RPMI8226 (cell line): ENCODE measurements around the gene TBRG4.

Source experiments
- DNase-seq: peaks from one replicate; pipeline ENCODE4 v3.0.0-alpha.2; 2015

The TBRG4 gene

DNA sequence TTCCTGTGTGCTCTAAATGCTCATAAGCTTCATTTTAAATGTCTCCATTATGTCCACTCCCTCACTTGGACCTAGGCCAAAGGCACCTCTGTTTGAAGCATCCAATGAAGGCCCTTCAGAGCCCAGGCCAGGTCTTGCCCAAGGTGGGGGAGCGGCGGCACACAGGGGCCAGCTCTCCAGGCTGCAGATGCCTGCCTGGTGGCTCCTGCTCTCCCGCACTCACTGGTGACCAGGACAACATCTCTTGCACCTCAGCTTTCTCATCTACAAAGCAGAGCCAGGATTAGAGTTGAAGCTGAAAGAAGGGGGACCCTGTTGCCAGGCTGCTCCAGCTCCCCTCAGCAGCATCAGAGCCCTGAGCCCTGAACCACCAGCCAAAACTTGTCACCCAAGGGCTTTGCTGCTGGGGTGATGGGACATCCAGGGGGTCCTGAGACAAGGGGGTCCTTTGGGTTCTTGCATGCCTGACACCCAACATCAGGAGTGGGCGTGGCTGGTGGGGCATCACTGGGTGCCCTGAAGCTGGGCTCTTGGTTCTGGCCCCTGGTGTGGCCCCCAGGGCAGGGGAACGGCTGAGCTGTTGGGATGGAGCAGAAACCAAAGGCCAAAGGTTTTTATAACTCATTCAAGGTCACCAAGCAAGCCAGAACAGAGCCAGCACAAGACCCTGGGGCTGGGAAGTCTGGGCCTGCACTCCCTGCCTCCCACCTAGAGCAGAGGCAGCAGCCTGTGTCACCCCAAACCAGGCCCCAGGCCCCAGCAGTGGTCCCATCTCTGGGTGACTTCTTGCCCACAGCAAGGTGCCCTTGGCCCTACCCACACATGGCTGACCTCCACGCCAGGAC, 24.0 kb downstream of the TBRG4 start:
- DNase-seq, result no peak

DNA sequence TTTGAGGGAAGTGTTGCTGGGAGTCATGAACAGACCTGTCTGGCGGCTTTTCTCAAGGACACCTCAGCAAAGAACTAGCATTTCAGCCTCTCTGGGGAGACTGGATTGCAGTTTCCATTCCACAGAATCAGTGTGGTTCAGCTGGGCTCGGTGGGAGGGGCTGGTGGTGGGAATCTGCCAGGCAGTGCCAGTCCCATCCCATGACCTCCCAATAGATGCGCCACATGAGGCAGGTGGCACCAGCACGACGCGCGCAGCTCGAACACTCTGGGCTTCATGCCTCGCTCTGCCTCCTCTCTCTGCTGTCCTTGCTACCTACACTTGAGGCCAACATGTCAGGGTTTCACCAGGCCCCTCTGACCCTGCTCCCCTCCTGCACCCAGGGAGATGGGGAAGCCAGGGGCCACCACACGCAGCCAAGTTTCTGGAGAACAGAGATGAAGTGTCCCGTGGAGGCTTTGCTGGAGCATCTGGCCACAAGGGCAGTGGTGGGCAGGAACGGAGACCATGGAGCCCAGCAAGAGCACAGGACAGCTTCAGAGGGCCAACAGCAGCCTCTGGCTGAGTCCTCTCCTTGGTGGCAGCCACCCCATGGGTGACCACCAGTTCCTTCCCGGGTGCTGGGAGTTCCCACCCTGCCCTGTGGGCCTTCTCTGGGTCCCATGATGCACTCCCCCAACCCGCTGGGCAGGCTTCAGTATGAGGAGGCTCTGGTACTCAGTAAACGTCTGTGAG, 25.0 kb downstream of the TBRG4 start:
- DNase-seq, result no peak

DNA sequence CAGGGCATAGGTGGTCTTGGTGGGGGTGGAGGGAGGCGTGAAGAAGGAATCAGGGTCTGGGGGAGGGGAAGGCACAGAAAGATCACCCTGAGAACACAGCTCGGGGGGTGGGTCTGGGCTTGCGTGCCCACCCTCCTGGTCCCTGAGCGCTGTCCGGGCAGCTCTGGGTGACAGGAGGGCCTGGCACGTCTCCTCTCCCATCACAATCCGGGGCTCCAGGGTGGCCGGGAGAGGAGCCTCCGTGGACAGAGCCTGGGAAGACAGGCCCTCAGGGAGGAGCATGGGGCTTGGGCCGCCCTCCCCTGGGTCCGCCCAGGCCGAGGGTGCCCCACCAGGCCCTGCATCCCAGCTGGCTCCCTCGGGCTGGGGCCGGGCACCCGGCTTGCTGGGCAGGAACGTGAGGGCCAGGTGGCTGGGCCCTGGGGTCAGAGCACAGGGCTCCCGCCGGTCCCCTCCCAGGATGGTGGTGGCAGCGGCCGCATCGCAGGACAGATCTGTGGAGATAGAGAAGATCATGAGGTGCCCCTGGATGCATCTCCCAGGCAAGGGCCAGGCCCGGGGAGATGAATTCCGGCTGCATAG, 25.8 kb downstream of the TBRG4 start:
- no peak for DNase-seq

- DNase-seq, result peak; percentile 1
Observed at GRCh38 chr7:45084901-45085618, 26.4 kb downstream of the TBRG4 start.

DNA sequence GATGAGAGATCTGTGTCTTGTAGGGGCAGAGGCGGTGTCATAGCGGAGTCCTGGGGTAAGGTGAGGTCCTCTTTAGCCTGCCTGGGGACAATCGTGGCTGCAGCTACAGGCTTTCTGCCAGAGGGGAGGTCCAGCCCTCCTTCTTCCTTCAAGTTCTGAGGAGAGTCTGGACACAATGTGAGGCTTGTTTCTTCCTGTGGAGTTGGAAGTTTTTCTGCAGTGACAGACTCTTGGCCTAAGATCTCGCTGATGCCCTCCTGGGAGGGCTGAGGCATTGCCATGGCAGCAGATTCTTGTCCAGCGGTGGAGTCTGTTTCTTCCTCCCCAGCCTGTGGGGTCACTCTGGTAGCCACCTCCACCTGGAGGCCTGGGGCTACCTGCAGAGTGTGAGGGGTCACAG, 27.2 kb downstream of the TBRG4 start:
- DNase-seq, result peak; percentile 2

GRCh38 chr7:45082831-45083331, 28.6 kb downstream of the TBRG4 start:
- no peak for DNase-seq

- DNase-seq, result no peak
Observed at GRCh38 chr7:45082031-45082830, 29.3 kb downstream of the TBRG4 start.

DNA sequence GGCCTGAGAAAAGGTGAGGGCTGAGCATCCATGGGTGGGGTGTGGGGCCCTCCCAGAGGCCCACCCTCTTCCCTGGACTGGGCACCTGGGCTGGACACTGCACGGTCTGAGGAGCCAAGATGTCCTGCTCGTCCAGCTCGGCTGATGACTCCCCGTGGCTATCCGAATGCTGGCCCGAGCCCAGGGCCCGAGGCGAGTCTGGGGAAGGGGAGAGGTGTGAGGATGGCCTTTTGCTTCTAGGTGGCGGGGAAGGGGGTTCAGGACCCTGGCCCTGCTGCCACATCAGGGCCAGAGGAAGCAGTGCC, 29.9 kb downstream of the TBRG4 start:
- no peak for DNase-seq

GRCh38 chr7:45080958-45081669, 30.4 kb downstream of the TBRG4 start:
- no peak for DNase-seq

DNA sequence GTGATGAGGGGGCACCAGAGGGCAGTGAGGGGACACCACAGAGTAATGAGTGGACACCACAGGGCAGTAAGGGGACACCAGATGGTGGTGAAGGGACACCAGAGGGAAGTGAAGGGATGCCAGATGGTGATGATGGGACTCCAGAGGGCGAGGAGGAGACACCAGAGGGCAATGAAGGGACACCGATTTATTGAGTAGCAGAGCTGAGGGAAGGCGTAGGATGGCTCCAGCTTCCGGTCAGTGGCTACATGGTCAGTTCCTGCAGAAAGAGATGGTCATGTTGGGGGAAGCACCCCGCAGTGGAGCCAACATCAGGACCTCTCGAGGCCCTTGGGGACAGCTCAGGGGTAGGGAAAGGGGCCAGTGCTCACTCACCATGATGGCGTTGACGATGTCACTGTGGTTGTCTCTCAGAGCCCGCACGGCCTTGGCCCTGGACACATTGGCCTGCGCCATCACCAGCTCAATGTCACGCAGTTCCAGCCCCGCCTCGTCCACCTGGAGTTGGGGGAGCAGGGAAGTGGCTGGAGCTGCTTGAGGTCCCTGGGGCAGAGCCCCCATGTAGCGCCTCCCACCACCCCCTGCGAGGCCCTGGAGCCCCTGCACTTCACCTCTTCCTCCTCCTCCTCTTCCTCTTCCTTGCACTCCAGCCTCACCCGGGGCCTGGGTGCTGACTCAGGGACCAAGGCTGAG, 31.1 kb downstream of the TBRG4 start:
- peak; percentile 32 for DNase-seq

DNA sequence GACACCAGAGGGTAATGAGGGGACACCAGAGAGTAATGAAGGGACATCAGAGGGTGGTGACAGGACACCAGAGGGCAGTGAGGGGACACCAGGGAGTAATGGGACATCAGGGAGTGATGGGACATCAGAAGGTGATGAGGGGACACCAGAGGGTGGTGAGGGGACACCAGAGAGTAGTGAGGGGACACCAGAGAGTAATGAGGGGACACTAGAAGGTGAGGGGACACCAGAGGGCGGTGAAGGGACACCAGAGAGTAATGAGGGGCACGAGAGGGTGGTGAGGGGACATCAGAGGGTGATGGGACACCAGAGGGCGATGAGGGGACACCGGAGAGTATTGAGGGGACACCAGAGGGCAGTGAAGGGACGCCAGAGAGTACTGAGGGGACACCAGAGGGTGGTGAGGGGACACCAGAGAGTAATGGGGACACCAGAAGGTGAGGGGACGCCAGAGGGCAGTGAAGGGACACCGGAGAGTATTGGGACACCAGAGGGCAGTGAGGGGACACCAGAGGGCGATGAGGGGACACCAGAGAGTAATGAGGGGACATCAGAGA, 33.3 kb downstream of the TBRG4 start:
- DNase-seq, result no peak

- no peak for DNase-seq
Observed at GRCh38 chr7:45077579-45077978, 33.9 kb downstream of the TBRG4 start.

DNA sequence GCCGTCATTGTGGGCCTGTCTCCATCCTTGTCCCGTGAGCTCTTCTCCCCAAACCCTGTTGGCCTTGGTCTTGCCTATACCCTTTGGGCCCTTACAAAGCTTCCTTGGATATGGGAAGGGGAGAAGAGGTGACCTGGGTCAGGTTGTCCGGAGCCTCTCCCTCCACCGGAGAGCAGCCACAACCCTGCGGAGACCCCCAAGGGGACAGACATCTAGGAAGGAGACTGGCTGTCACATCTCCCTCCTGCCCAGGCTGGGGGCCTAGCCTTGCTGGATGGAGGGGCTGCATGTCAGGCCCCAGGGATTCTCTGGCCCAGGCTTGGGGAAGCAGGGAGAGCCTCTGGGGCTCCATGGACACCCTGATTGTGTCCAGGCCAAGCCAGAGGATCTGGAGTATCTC, 34.6 kb downstream of the TBRG4 start:
- DNase-seq, result no peak

DNA sequence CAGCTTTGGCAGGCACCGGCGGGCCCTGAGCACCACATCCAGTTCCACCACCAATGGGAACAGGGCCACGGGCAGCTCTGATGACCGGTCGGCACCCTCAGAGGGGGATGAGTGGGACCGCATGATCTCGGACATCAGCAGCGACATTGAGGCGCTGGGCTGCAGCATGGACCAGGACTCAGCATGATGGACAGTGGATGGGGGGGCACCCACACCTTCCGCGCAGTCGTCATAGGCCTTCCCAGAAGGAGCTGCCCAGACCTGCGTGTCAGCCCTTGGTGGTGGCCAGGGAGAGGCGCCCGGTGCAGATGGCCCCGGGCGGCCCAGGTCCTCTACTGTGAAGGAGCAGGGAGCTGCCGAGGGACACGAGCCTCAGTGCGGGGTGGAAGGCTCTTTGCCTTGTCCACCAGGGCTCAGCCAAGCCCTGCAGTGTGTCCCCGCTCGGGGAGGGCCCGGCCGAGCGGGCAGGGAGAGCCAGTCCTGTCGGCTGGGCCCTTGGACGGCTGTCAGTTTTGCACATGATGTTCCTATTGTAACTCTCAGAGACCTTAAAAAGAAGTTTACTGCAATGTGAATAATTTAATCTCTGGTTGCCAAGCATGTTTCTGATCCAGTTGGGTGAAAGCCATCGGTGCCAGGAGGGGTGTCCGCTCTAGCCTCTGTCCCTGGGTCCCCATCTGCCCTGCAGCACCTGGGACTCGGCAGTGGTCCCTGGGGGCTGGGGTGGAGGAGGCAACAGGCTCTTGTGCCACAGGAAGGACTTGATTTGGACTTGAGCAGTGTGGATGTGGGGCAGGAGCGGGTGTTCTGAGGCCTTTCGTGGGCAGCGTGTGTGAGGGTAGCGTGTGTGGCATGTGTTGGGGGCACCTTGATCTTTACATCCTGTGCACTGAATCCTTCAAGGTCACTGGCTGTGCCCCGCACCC, 35.4 kb downstream of the TBRG4 start:
- no peak for DNase-seq

- DNase-seq, result no peak
Observed at GRCh38 chr7:45075355-45075644, 36.2 kb downstream of the TBRG4 start.

DNA sequence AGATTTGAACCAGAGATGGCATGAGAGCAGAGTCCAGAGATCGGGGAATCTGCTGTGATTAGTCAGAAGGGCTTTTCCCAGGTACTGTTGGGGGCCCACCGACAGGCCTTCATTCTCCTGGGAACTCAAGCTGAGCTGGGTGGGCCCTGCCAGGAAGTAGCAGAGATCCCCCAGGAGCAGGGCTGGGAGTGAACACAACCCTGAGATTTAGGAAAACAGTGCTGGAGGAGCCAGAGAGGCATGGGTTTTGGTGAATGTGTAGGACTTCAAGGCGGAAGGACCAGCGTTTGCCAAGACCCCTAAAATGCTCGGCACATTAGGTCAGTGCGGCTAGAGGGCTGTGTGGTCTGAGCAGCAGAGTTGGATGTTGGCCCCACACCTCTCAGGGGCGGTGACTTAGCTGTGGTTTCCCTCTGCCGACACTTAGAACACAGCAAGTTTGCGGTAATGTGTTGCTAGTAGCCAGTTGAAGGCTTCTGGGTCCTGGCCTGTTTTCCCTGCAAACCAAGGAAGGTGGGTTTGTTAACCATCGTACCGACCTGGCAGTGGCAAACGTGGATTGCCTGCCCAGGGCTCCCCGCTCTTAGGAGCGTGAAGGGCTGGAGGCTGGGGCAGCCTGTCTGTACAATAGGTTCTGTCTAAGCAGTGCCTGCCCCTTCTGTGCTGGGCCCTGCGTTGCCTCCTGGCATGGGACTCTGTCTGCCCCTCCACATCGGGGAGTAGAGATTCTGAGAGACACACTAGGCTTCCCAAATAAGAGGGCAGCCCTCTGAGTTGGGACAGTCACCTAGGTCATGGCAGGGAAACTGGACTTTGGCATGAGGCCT, 36.8 kb downstream of the TBRG4 start:
- DNase-seq, result no peak

DNA sequence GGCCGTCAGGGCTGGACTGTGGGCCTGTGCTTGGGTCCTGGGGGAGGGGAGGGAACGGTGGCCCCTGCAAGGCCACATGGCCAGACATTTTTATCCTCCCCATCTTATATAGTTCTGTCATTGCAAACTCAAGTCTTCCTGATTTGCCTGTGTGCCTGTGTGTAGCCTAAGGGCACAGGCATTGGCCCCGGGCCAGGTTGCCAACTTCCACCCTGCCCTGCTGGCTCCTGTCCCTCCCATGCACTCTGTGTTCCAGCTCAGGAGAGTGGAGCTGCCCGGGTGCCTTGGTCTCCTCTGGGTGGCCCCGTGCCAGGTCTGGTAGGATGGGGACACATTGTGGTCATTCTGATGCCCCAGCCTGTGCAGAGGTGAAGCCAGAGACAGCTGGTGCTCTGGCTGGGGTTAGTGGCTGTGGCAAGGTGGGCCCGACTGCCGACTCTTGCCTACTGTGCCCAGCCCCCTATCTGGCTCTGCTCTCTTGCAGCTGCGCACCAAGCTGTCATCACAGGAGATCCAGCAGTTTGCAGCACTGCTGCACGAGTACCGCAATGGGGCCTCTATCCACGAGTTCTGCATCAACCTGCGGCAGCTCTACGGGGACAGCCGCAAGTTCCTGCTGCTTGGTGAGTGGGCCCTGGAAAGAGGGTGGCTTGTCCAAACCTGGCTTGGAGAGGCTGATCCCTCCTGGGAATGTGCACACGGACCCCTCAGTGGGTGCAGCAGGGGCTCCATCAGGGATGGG, 37.5 kb downstream of the TBRG4 start:
- DNase-seq, result no peak
